Brain pericyte (primary cell): ENCODE data around the gene KCTD21.
"Not testable (repeated sequence)": the region's sequence is repeated elsewhere in the genome, so short reads cannot be mapped to it uniquely, and the experiment has no call there.

Source experiments
- DNase-seq: peaks from one replicate; pipeline ENCODE4 v3.0.0-alpha.2; 2012; ENCODE audit warnings: low read depth, low spot score

Gene KCTD21

GRCh38 chr11:78175862-78176261, 12.6 kb downstream of the KCTD21 start:
- not testable (repeated sequence) for DNase-seq

GRCh38 chr11:78171951-78172350, 16.5 kb downstream of the KCTD21 start:
- DNase-seq: no peak

- no peak for DNase-seq
Measured at GRCh38 chr11:78170874-78171549, 17.4 kb downstream of the KCTD21 start.

GRCh38 chr11:78170413-78170812, 18.0 kb downstream of the KCTD21 start:
- no peak for DNase-seq

GRCh38 chr11:78168539-78169477, 19.6 kb downstream of the KCTD21 start:
- DNase-seq: peak; percentile 70

- DNase-seq: no peak
Measured at GRCh38 chr11:78166855-78167469, 21.5 kb downstream of the KCTD21 start.

- no peak for DNase-seq
Measured at GRCh38 chr11:78164471-78164870, 24.0 kb downstream of the KCTD21 start.

- DNase-seq: no peak
Measured at GRCh38 chr11:78163828-78164227, 24.6 kb downstream of the KCTD21 start.

- no peak for DNase-seq
Measured at GRCh38 chr11:78161962-78162371, 26.5 kb downstream of the KCTD21 start.

- DNase-seq: no peak
Measured at GRCh38 chr11:78161346-78161745, 27.1 kb downstream of the KCTD21 start.

- DNase-seq: no peak
Measured at GRCh38 chr11:78160557-78160956, 27.9 kb downstream of the KCTD21 start.

GRCh38 chr11:78158987-78159652, 29.3 kb downstream of the KCTD21 start:
- no peak for DNase-seq

GRCh38 chr11:78156127-78156844, 32.1 kb downstream of the KCTD21 start:
- no peak for DNase-seq

GRCh38 chr11:78151804-78152203, 36.6 kb downstream of the KCTD21 start:
- DNase-seq: no peak

GRCh38 chr11:78150754-78151153, 37.7 kb downstream of the KCTD21 start:
- DNase-seq: no peak

- DNase-seq: no peak
Measured at GRCh38 chr11:78150346-78150745, 38.1 kb downstream of the KCTD21 start.

GRCh38 chr11:78149646-78150045, 38.8 kb downstream of the KCTD21 start:
- peak; percentile 29 for DNase-seq

GRCh38 chr11:78147807-78148206, 40.6 kb downstream of the KCTD21 start:
- DNase-seq: no peak

GRCh38 chr11:78145511-78146025, 42.9 kb downstream of the KCTD21 start:
- DNase-seq: no peak

- DNase-seq: no peak
Measured at GRCh38 chr11:78140392-78141077, 47.9 kb downstream of the KCTD21 start.
